AG08395 (cell line): ENCODE measurements around the gene KRTAP1-3.
"Not testable (repeated sequence)": the region's sequence is repeated elsewhere in the genome, so short reads cannot be mapped to it uniquely, and the experiment has no call there.

ENCODE experiments used
- DNase-seq: peaks from one replicate; pipeline ENCODE4 v3.0.0; 2012; ENCODE audit warnings: mixed read lengths, low spot score

The KRTAP1-3 gene

DNA sequence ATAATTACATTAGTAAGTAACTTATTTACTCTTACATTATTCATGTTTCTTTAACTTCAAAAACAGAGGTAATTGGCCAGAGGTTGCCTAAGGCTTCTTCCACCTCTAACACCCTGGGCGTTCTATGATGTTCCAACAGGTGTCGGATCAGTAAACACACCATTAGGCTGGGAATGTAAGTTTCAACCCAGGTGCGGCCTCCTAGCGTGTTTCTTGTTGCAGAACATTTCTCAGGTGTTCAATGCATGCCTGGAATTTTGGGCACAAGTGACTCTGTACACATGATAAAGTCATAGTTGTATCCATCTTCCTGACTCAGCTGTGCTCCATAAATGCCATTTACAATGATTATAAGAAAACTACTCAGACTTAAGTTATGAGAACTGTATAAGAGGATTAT, 19.4 kb upstream of the KRTAP1-3 start:
- no peak for DNase-seq

DNA sequence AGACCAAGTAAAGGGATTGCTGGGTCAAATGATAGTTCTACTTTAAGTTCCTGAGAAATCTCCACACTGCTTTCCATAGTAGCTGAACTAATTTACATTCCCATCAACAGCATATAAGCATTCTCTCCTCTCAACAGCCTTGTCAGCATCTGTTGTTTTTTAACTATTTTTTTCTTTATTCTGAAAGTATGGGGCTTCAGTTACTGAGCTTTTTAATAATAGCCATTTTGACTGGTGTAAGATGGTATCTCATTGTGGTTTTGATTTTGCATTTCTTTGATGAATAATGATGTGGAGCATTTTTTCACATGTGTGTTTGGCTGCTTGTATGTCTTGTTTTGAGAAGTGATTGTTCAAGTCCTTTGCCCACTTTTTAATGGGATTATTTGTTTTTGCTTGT, 17.9 kb upstream of the KRTAP1-3 start:
- no peak for DNase-seq

DNA sequence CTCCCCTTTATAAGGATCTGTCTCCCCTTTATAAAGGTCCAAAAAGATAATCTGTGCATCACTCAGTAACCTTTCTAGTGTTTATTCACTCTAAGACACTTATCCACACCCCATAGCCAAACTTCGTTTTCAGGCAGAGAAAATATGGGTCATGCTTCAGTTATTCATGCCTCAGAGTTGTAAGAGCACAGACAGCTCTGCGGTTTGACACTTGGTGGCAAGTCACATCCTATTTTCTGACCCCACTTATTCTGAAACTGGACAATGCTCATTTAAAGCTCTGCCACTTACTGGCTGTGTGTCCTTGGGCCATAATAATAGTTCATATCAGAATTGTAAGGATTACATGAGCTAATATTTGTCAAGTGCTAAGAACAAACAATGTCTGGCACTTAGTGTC, 14.4 kb upstream of the KRTAP1-3 start:
- DNase-seq: peak; percentile 69

DNA sequence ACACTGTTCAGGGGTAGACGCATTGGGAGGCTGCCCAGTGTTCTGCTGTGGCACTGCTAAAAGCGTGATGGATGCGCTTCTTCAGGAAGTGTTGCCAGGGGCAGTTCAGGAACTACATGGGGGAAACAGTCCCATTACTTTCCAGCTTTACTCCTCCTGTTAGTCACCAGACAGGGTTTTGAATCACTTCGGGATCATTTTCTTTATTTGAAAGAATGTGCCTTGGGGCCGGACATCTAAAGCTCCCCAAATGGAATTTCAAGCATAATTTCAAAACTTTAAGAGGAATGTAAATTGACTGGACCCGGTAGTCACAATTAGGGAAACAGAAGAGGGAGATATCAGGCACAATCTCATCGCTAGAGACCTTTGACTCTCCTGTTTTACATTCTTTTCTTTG, 13.8 kb upstream of the KRTAP1-3 start:
- DNase-seq: peak; percentile 74

DNA sequence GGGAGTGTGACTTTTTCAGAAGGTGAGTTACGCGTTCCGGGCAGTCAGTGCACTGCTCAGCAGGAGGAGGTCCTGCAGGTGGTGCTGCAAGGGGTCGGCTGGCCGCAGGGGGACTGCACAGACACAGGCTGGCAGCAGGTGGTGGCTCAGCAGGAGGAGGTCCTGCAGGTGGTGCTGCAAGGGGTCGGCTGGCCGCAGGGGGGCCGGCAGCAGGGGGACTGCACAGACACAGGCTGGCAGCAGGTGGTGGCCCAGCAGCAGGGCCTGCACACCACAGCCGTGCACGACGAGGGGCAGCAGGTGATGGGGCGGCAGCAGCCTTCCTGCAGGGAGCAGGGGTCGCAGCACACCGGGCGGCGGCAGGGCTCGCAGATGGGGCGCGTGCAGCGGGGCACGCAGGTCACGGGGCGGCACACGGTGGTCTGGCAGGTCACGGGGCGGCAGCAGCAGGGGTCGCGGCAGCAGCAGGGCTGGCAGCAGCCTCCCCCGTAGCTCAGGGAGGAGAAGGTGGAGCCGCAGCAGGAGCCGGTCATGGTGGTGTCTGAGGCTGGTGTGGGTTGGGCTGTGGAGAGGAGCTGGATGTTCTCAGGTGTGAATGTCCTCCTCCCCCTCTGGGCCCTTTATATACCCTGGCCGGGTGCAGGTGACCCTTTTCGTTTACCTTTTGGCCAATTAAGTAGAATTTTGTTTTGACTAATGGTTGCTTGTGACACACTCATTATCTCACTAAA, 12.2 kb upstream of the KRTAP1-3 start, which contains the start of gene KRTAP2-1:
Gene KRTAP2-1, minus strand, starts transcription at position 582 of the 731 bp plus-strand sequence. Its CDS starts 49 bp downstream, at position 533.
- not testable (repeated sequence) for DNase-seq

DNA sequence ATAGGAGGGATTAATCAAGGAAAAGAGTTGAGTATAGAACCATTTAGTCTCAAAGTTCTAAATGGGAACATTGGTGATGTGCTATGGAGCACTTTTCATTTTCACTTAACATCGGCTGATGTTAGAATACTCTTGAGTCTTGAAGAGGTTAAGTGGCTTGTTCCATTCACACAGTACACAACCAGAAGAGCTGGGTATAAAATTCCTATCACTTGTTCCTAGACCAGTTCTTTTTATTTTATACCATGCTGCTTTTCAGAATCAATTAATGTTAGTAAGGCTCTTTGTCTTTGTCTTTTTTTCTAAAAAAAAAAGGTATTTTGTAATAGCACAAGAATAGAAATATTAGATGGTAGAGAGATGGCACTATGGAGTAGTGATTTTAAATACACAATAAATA, 8.3 kb upstream of the KRTAP1-3 start:
- no peak for DNase-seq

DNA sequence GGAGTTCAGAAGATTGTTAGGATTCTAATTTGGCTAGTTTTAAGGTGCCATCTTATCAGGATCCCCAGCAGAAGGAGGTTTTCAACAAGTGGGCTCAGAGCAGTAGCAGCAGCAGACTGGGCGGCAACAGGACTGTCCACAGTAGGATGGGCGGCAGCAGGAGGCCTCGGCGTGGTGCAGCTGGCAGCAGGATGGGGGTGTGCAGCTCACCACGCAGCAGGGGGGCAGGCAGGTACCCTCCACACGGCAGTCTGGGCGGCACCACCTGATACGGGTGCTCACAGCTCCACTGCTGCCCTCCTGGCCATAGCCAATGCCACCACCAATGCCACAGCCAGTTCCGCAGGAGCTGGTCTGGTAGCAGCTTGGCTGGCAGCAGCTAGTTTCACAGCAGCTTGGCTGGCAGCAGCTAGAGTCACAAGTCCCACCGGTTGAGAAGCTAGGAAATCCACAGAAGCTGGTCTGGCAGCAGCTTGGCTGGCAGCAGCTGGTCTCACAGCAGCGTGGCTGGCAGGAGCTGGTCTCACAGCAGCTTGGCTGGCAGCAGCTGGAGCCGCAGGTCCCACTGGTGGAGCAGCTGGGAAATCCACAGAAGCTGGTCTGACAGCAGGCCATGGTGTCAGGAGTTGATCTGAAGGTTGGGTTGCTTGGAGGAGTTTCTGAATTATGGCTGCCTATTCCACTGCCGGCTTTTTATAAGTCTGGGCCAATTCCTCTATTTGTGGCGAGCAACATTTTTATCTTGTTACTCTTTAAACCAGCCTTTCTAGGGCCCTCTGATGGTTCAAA, 6.3 kb upstream of the KRTAP1-3 start, which contains the start of gene KRTAP1-1:
Gene KRTAP1-1, minus strand, starts transcription at position 668 of the 789 bp plus-strand sequence. Its CDS starts 53 bp downstream, at position 615.
- DNase-seq: peak; percentile 48

DNA sequence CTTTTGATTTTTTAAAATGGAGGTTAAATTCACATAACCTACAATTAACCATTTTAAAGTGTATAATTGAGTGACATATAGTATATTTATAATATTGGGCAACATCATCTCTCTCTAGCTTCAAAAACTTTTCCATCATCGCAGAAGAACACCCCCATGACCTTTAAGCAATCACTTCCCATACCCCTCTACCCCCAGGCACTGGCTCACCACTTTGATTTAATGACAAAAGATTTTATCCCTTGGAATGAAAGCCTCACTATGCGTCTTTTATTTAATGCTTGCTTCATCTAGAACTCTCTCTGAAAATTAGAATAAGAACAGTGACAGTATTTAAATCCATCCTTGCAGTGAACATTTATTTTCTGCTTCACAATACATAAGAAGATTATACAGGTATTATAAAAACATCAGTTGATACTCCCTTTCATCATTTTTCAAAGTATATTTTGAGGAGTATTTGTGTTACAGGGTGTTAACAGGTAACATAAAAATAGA, 3.2 kb upstream of the KRTAP1-3 start:
- DNase-seq: no peak

DNA sequence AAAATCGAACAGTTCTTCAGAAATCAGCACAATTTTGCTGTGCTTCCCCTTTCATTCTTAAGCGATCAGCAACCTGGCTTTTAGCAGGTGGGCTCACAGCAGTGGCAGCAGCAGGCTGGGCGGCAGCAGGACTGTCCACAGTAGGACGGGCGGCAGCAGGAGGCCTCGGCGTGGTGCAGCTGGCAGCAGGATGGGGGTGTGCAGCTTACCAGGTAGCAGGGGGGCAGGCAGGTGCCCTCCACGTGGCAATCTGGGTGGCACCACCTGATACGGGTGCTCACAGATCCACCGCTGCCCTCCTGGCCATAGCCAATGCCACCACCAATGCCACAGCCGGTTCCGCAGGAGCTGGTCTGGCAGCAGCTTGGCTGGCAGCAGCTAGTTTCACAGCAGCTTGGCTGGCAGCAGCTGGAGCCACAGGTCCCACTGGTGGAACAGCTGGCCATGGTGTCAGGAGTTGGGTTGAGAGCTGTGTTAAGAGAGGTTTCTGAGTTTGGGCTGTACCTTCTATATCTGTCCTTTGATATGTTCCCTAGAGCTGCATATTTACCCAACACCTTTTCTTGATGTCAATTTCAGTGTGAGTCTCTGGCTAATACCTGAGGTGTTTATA, 4.9 kb downstream of the KRTAP1-3 start, which contains the start of gene KRTAP1-4:
Gene KRTAP1-4, minus strand, starts transcription at position 563 of the 613 bp plus-strand sequence. Its CDS starts 117 bp downstream, at position 446.
- DNase-seq: no peak

DNA sequence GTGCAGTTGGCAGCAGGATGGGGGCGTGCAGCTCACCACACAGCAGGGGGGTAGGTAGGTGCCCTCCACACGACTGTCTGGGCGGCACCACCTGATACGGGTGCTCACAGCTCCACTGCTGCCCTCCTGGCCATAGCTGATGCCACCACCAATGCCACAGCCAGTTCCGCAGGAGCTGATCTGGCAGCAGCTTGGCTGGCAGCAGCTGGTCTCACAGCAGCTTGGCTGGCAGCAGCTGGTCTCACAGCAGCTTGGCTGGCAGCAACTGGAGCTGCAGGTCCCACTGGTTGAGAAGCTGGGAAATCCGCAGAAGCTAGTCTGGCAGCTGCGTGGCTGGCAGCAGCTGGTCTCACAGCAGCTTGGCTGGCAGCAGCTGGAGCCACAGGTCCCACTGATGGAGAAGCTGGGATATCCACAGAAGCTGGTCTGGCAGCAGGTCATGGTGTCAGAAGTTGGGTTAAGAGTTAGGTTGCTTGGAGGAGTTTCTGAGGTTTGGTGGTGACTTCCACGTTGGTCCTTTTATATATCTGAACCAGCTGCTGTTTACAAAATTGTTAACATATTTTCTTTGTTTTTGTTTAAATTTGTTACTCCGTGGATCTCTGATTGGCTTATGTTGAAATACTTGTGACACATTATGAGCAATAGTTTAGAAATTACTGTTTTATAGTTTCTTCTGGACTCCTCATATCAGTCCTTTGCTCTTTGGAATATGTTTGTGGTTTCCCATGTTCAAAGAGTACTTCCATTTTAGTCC, 7.8 kb downstream of the KRTAP1-3 start, which contains the start of gene KRTAP1-5:
Gene KRTAP1-5, minus strand, starts transcription at position 494 of the 757 bp plus-strand sequence. Its CDS starts 53 bp downstream, at position 441.
- peak; percentile 74 for DNase-seq

DNA sequence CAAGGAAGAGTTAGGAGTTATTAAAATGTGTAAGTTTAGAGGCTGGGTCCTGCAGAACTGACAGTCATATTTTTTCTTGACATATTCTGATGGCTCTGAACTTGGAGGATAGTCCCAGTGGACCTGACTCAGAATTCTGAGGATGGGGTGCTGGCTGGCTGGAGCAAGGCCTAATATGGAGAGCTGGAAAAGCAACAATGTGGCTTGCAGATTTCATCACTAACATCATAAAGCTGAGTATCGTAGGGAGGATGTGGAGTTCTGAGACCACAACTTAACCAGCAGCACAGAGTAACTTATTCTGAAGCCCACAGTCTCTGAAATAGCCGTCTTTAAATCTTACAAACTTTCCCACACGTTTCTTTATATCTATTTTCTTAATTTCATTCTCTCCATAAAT, 10.0 kb downstream of the KRTAP1-3 start:
- no peak for DNase-seq

DNA sequence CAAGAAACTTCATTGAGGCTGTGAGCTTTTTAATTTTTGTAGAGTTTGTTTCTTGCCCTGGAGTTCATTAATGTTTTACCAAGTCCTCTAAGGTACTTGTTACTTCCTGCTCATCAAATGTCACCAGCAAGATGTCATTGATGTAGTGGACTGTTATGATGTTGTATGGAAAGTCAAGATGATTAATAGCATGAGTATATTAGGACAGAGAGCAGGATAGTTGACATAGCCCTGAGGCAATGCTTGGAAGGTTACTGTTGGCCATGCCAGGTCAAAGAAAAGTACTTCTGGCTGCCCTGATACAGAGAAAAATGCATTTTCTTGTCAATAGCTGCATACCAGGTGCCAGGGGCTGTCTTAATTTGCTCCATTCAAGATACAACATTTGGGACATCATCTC, 14.3 kb downstream of the KRTAP1-3 start:
- DNase-seq: no peak

DNA sequence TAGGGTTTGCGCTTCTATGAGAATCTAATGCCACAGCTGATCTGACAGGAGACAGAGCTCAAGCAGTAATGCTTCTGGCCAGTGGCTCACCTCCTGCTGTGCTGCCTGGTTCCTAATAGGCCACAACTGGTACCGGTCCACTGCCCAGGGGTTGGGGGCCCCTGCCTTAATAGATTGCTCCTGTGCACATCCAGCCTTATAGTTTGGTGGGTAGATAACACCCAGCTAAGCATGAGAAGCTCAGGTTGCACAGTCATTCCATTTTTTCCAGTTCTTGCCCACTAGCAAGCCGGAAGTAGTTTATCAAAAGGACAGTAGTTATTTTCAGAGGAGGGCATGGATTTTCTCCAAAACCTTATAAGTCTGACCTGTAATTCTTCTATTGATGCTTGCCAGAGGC, 15.3 kb downstream of the KRTAP1-3 start:
- no peak for DNase-seq

DNA sequence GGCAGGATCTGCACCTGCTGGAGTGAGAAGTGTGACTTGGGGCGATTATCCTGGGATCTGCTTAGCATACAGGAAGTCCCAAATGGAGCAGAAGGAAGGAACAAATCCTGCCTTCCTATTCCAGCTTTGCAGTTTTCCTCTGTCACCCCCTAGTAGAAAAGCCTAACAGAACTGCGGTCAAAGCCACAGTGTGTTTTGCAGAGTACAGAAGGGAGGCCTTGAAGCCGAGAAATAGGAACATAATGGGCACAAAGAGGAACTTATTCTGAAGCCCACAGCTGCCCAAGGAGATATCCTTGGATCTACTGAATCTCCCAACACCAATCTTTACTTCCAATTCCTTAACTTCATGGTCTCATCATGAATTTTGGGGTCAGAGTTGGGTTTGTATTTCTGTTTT, 16.1 kb downstream of the KRTAP1-3 start:
- DNase-seq: no peak

DNA sequence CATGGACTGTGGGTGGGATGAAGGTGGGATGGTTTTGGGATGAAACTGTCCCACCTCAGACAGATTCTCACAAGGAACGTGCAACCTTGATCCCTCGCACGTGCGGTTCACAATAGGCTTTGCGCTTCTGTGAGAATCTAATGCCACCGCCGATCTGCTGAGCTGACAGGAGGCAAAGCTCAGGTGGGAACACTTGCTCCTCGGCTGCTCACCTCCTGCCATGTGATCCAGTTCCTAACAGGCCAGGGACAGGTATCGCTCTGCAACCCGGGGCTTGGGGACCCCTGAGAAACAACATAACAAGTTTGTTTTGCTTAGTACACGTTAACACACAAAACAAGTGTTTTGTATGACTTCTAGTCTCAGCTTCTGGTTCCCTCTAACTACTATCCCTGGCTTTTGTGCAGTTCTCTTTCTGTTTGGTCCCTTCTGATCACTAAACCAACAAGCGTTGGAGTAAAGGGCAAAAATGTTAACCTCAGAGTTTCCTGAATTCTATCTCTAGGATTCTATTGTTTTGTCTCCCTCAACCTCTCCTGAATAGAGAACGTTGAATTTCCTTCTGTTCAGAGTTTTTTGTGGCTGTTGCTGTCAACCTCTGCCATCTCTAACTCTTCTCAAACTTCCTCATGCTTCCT, 18.0 kb downstream of the KRTAP1-3 start:
- no peak for DNase-seq

DNA sequence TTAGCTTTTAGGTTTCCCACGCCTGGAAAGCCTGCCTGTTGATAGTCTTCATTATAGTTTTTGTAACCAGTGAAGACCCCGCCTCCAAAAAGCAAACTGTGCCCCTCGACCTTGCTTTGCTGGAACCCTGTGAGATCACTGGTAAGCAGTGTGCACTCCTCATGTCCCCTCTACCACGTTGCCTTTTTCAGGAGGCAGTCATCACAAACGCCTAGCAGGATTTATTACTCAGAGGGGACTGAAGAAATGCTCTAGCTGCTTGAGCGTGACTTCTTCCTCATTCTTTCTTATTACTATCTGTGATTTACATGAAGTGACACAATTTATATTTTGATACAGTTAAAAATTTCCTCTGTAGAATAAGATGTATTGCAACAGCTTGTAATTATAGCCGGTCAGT, 19.2 kb downstream of the KRTAP1-3 start:
- DNase-seq: no peak

DNA sequence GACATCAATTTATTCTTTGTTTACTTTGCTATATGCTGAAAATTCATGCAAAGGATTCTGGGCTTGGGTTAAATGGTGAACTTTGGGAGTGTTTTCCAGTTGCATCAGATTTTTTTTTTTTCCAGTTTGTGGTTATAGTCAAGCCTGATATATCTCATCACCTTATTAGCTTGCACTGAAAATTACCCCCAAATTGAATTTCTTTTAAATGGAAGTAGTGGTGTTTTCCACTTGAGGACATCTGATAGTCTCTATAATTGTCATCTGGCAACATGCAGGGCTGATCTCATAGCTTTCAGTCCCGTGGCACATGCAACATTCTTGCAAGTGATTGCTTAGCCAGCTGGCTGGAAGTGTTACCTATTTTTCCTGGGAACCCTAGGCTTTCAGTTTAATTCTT, 21.1 kb downstream of the KRTAP1-3 start:
- peak; percentile 62 for DNase-seq

DNA sequence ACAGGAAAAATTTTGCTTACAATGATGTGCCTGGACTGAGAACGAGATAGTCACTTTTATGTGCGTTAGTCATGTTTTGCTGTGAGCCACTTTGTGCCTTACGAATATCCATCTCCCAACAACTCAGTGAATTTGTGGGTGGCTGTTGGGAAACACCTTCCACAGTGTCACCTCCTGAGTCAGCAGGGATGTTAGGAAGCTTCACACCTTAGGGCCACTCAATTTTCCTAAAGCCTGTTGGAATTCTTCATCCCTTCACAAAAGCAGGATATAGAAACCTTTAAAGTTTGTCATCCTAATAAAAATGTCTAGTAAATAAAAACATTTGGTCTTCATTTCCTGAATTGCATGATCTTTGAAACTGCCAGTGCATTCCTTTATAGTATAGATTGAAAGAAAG, 21.5 kb downstream of the KRTAP1-3 start:
- DNase-seq: peak; percentile 36

DNA sequence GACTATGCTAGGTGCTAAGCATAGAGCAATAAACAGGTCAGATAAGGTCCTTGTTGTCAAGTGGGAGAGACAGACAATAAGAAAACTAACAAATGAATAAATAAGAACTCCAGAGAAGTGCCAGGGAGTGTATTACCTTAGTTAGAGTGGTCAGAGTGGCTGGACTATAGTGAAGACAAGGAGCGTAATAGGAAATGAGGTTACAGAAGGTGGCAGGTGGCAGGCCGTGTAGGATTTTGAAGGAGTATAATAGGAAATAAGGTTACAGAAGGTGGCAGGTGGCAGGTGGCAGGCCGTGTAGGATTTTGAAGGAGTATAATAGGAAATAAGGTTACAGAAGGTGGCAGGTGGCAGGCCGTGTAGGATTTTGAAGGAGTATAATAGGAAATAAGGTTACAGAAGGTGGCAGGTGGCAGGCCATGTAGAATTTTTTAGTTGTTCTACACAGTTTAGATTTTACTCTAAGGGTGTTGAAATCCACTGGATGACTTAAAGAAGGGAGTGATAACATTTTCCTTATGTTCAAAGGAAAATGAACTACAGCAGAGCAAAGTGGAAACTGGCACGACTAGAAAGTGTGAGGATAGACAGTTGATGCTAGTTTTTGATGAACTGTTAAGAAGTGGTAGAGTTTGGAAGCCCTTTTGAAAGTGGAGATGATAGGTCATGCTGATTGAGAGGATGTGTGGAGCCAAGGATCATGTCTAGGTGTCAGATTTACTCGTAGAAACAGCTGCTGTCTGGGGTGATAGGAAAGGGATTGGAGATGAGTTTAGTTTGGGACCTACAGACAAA, 22.2 kb downstream of the KRTAP1-3 start:
- DNase-seq: no peak

DNA sequence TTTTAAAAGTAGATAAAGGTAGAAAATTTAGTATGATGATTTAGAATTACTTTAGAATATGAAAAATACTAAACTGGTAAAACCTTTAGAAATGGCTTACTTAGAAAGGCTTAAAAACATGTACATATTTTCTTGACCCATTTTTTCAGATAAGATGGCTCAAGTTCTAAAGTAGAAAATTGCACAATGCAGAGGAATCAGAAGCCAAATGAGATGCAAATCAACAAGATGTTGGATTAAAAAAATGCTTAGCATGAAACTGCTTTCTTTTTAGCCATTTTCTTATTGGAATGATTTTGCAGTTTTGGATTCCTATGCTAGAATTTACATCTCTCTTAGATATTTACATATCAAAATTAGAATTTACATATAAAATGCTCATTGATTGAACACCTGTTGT, 24.2 kb downstream of the KRTAP1-3 start:
- DNase-seq: no peak
